PFSK-1 (cell line): ENCODE measurements around the gene MACF1.

ENCODE experiments used
- FOXP2 ChIP-seq: optimal IDR thresholded peaks from 2 replicates; pipeline ENCODE3; 2011; ENCODE audit warnings: borderline replicate concordance, control low read depth, inconsistent platforms; ENCODE audit not compliant: insufficient read depth; ENCODE audit errors: extremely low read length, extremely low read depth
- POLR2AphosphoS5 ChIP-seq: IDR thresholded peaks from 2 replicates; pipeline ENCODE4 v1.6.1; 2012; ENCODE audit warnings: low read depth, mild to moderate bottlenecking, control low read depth, low read length, moderate library complexity
- SIN3A ChIP-seq: IDR thresholded peaks from 2 replicates; pipeline ENCODE4 v1.6.1; 2012; ENCODE audit warnings: mild to moderate bottlenecking, low read length, moderate library complexity, borderline replicate concordance; ENCODE audit not compliant: insufficient read depth
- TAF1 ChIP-seq: IDR thresholded peaks from 2 replicates; pipeline ENCODE4 v1.6.1; 2012; ENCODE audit warnings: low read length, control low read depth, borderline replicate concordance; ENCODE audit not compliant: insufficient read depth
- TF ChIP-seq, protein P1 (sequence below), 2 experiments: IDR thresholded peaks; 2 replicates each; pipeline versions ENCODE4 v1.6.1 to v1.8.0; 2011 to 2012; ENCODE audit warnings: low read depth in 2 of 2, low read length in 2 of 2, control low read depth in 1 of 2, inconsistent platforms in 1 of 2, mild to moderate bottlenecking in 1 of 2, moderate library complexity in 1 of 2; ENCODE audit not compliant: insufficient read depth in 1 of 2

Gene MACF1

DNA sequence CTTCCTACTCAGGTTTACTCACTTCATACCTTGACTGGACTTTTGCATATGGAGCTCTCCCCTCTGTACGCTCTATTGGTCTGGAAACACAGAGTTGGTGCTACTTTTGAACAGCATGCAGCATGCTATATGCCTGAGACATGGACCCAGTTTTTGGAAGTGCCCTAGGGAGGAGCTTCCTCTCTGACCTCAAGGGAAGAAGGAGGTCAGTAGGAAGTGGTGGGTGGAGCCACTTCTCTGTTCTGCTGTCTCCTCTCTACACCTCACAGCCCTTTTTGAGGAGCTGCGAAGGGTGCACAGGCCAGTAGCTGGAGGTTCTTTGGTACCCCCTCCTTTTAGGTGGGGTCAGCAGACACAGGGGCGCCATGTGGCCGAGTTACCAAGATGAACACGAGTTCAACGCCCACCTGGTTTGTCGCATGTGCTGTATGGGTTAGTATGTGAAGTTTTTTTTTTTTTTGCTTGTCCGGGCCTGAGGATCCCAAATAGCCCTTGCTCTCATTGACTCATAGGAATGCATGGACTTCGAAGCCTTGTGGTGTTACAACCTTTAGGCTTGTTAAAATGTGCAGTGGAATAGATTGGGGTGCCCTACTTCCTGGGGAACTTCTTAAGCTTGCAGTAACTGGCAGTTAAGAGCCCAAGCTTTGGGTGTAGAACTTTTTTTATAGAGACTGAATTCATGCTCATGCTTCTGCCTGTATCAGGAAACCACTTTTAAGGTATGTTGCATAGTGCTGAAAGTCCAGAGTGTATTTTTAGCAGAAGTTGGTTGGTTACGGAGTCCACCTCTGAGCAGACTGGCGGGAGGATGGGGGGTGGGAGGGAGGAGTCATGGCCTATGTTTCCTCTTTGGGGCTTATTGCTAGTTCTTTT, 10.7 kb downstream of the MACF1 start:
- TF ChIP-seq, protein P1, sequence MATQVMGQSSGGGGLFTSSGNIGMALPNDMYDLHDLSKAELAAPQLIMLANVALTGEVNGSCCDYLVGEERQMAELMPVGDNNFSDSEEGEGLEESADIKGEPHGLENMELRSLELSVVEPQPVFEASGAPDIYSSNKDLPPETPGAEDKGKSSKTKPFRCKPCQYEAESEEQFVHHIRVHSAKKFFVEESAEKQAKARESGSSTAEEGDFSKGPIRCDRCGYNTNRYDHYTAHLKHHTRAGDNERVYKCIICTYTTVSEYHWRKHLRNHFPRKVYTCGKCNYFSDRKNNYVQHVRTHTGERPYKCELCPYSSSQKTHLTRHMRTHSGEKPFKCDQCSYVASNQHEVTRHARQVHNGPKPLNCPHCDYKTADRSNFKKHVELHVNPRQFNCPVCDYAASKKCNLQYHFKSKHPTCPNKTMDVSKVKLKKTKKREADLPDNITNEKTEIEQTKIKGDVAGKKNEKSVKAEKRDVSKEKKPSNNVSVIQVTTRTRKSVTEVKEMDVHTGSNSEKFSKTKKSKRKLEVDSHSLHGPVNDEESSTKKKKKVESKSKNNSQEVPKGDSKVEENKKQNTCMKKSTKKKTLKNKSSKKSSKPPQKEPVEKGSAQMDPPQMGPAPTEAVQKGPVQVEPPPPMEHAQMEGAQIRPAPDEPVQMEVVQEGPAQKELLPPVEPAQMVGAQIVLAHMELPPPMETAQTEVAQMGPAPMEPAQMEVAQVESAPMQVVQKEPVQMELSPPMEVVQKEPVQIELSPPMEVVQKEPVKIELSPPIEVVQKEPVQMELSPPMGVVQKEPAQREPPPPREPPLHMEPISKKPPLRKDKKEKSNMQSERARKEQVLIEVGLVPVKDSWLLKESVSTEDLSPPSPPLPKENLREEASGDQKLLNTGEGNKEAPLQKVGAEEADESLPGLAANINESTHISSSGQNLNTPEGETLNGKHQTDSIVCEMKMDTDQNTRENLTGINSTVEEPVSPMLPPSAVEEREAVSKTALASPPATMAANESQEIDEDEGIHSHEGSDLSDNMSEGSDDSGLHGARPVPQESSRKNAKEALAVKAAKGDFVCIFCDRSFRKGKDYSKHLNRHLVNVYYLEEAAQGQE (IDR thresholded peaks at IDR 0.05; ENCODE audit: insufficient read depth in 1 of 2, low read depth in 2 of 2, low read length in 2 of 2), result no peak
- TF ChIP-seq FOXP2, result no peak
- no peak for TF ChIP-seq TAF1
- TF ChIP-seq POLR2AphosphoS5, result no peak
- TF ChIP-seq SIN3A, result no peak

DNA sequence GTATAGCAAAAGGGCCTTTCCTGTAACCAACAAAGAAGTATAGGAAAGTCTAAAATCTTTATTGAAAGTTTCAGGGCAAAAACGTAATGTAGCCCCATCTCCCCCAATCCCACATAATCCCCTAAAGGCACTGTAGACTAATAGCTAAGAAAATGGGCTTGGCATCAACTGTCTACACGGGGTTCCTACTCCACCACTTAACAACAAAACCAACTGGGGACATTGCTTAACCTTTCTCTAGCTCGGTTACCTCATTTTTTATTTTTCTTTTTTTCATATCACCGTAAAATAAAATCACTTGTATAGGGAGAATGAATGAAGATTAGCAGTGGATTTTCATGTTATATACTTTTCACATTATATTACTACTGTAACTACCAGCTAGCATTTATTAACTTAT, 12.3 kb downstream of the MACF1 start:
- TF ChIP-seq TAF1 (no peak), POLR2AphosphoS5 (no peak), FOXP2 (no peak), SIN3A (no peak)
- TF ChIP-seq, protein P1 (IDR thresholded peaks at IDR 0.05; ENCODE audit: insufficient read depth in 1 of 2, low read depth in 2 of 2, low read length in 2 of 2), result no peak

DNA sequence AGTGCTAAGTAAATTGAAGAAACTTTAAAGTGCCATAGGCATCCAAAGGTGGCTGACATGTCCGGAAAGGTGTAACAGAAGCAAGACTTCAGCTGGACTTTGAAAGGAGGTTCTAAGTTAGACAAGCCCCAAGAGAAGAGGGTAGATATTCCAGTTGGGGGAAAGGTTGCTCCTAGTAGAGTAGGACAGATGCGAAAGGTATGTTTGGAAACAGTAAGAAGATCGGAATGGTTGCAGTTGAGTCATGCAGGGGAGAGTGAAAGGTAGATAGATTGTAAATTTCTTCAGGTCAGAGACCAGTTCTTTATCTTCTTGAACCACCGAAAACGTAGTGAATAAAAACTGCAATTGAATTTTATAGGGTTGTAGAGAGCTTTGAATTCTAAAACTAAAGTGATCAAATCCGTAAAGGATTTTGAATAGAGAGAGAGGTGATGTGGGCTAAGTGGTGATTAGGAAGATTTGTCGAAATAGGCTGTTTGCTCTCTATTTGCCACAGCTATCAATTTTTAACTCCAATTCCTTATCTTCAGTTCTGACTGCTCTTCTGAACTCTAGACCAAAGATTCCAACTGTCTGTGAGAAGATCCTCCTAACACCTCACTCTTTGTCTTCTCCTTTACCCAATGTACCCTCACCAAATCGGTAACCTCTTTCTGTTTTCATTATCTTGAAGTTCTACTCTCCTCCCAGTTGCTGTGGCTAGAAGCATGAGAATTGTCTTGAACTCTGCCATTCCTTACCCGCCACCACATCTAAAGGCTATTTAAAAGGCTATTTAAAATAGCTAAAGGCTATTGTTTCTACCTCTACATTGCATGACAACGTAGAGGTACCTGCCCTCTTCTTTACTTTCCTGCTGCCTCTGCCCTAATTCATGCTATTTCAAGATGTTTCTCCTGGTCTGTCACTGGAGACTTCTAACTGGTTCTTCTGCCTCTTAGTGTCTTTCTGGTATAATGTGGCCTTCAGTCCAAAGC, 16.7 kb downstream of the MACF1 start:
- no peak for TF ChIP-seq SIN3A
- TF ChIP-seq, protein P1 (IDR thresholded peaks at IDR 0.05; ENCODE audit: insufficient read depth in 1 of 2, low read depth in 2 of 2, low read length in 2 of 2), result no peak
- TF ChIP-seq TAF1, result no peak
- TF ChIP-seq POLR2AphosphoS5, result no peak
- no peak for TF ChIP-seq FOXP2

DNA sequence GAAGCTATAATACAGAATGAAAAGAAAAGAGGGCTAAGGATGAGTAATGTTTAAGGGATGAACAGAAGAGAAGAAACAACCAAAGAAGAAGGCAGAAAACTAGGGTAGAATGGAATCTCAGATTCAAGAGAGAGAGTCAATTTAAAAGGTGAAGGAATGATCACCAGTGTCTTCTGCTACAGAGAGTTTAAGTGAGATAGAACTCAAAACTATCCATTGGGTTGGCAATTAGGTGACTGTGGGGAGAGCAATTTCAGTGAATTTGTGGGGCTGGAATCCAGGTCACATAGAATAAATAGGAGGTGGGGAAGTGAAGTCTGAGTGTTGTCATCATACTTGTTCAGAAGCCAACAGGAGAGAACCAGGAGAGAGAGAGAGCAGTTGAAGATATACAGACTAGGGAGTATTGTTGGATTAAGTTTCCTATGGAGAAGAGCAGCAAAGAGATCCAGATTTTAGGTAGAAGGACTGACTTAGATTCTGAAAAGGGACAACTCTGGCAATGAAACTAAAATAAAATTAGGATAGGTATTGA, 19.9 kb downstream of the MACF1 start:
- TF ChIP-seq FOXP2 (no peak), TAF1 (no peak), POLR2AphosphoS5 (no peak), SIN3A (no peak)
- TF ChIP-seq, protein P1 (IDR thresholded peaks at IDR 0.05; ENCODE audit: insufficient read depth in 1 of 2, low read depth in 2 of 2, low read length in 2 of 2), result no peak
